Epithelial cell of esophagus (primary cell): ENCODE data around the gene N4BP2.

Source experiments
- DNase-seq: peaks from one replicate; pipeline ENCODE4 v3.0.0; 2010; ENCODE audit warnings: low read depth
- H3K4me3 ChIP-seq: 2 replicates; pipeline ENCODE4 v1.5.1; 2011; ENCODE audit warnings: mild to moderate bottlenecking, low read length, control low read depth
- TF ChIP-seq, protein P1 (sequence below): IDR thresholded peaks from 2 replicates; pipeline ENCODE4 v1.5.1; 2011; ENCODE audit warnings: low read depth, mild to moderate bottlenecking, low read length, control low read depth, inconsistent platforms; ENCODE audit not compliant: insufficient read depth; ENCODE audit errors: missing control alignments

Gene N4BP2

DNA sequence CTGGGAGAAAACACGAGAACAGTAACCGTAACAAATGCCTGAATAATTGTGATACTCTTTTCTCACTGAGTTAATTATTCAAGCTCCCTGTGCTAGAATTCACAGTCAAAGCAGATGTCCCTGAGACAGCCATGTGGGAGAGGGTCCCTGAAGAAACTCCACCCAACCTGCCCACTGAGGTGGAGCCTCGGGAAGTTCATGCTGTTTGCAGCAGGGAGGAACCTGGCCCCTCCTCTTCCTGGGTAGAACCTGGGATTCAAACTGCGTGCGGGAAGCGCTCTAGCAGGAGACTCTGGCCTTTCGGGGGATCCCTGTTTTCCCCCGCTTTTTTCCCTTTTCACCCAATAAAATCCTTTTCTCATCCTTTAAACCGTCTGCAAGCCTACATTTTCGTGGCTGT, 120.0 kb downstream of the N4BP2 start:
- no peak for DNase-seq
- H3K4me3 ChIP-seq, result no peak overlapping the region
- TF ChIP-seq, protein P1, sequence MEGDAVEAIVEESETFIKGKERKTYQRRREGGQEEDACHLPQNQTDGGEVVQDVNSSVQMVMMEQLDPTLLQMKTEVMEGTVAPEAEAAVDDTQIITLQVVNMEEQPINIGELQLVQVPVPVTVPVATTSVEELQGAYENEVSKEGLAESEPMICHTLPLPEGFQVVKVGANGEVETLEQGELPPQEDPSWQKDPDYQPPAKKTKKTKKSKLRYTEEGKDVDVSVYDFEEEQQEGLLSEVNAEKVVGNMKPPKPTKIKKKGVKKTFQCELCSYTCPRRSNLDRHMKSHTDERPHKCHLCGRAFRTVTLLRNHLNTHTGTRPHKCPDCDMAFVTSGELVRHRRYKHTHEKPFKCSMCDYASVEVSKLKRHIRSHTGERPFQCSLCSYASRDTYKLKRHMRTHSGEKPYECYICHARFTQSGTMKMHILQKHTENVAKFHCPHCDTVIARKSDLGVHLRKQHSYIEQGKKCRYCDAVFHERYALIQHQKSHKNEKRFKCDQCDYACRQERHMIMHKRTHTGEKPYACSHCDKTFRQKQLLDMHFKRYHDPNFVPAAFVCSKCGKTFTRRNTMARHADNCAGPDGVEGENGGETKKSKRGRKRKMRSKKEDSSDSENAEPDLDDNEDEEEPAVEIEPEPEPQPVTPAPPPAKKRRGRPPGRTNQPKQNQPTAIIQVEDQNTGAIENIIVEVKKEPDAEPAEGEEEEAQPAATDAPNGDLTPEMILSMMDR, result no peak

DNA sequence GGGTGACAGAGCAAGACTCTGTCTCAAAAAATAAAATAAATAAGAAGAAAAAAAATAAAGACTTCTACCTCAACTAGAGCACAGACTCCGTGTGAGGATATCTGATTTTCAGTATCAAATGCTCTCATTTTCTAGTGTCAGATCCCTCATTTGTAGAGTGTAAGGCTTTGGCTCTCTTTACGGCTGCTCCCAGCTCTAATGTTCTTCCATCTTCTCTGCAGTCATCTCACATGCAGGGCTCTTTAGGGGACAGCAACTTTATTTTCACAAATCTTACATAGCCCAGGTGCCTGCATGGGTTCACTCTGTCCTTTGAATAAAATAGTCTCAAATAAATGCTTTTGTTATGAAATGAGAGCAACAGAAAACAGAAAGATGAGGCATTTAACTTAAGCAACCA, 120.9 kb downstream of the N4BP2 start:
- TF ChIP-seq, protein P1, result no peak
- DNase-seq, result no peak
- H3K4me3 ChIP-seq, result no peak overlapping the region

DNA sequence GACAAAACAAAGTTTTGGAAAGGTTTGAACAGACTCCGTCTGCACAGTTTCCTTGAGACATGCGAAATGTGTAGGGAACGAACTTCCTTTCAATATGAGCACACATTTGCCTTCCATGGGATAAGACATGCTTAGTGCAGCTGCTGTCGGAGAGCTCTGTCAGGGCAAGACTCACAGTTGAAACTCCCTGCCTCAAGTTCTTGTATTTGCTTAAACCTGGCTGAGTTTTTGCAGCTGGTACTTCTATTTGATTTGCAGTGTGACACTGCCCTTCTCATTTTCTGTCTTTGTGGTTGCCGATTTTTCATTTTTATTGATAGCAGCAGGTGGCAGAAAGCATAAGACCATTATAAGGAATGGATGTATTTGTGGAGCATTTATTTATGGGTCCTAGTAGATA, 122.0 kb downstream of the N4BP2 start:
- peak; percentile 33 for DNase-seq
- TF ChIP-seq, protein P1, result no peak
- no peak overlapping the region for H3K4me3 ChIP-seq

DNA sequence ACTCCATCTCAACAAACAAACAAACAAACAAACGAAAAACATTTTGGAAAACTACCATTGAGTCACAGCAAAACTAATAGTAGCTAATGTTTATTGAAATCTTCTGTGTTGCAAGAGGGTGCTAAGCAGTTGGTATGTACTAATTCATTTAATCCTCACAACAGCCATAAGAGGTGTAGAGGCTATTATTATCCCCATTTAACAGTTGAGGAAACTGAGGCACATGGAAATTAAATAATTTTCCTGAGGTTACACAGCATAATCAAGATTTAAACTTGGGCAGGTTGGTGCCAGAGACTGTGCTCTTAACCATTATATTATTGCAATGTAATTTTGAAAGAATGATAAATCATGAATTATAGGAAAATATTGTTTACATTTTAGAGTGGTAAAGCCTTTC, 122.7 kb downstream of the N4BP2 start:
- TF ChIP-seq, protein P1, result no peak
- DNase-seq, result no peak
- no peak overlapping the region for H3K4me3 ChIP-seq

DNA sequence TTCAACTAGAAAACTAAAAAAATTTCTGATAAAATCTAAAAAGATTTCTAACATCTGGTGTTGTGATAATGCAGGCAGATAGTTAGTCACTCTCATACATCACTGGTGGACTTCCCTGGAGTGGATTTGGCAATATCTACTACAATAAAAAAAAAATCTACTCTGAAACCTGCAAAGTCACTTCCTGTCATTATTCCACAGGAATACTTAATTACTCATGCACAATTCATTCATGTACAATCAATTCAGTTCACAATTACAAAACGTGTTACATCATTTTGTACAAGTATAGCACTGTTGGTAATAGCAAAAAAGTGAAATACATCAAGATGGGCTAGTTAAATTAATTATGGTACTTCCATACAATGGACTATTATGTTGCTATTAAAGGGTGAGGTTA, 123.7 kb downstream of the N4BP2 start:
- DNase-seq, result peak; percentile 92
- TF ChIP-seq, protein P1, result no peak

DNA sequence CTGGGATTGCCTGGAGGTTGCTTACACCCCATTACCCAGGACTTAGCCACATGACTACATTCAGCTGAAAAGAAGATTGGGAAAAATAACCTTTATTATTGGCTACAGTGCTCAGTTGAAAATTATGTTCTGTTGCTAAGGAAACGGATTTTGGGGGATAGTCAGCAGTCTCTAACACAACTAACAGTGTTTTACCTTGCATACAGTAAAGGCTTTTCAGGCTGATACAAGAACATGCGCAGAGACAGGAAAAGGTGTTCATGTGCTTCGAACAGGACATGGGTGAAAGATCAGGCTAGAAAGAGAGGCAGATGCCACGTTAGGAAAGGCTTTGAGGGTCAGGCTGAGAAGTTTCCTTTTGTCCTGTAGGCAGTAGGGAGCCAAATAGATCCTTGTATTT, 125.4 kb downstream of the N4BP2 start:
- DNase-seq, result no peak
- H3K4me3 ChIP-seq, result no peak overlapping the region
- TF ChIP-seq, protein P1, result no peak

More for the DNA sequence above, 123.7 kb downstream of the N4BP2 start:
- no peak overlapping the region for H3K4me3 ChIP-seq

DNA sequence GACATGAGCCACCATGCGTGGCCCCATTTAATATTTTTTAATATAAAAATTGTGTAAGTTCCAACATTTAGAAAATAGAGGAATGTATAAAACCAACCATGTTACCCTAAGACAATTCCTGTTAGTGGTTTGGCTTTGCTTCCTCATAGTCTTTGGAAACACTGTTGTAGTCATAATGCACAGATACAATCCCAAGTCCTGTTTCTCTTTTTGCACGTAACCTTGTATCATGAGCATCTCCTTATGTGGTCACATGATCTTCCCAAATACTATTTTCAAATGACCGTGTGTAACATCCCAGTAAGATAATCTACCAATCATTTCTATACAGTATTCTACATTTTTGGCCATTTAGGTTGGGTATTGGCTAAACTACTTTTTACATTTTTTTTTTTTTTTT, 126.3 kb downstream of the N4BP2 start:
- TF ChIP-seq, protein P1, result no peak
- H3K4me3 ChIP-seq, result no peak overlapping the region
- DNase-seq, result no peak
